Measurements from ENCODE around the gene PNMA8B. TPM values are rescaled to one million over a fixed set of nuclear protein-coding genes. Genes with fewer than 3 reads are reported as not detected.
"Not testable (repeated sequence)": the region's sequence is repeated elsewhere in the genome, so short reads cannot be mapped to it uniquely, and the experiment has no call there.

Gene PNMA8B
- total RNA-seq, 1 experiment from 2014 or later, result 1.5 TPM

DNA sequence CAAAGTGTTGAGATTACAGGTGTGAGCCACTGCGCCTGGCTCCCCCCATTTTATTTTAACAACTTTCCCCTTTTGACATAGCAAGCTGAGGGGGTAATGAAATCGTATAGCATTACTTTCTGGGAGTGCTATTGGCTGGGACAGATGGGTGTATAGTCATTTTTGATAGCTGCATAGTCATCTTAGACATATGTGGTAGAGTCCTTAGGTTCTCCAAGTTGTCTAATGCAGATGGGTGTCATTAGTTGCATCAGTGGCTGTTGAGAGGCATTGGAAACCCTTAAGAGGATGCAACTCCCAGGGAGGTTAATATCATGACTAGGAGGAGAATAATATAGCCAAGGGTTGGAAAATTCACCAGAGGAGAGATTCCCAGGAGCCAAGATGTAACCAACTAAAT lies 28.6 kb upstream of the PNMA8B start:
- no peak overlapping the region for H4K8ac ChIP-seq (replicated peaks; ENCODE audit: insufficient read length, low read depth, low read length)
- no peak overlapping the region for H2BK12ac ChIP-seq (ENCODE audit: insufficient read length, low read depth, low read length)
- H3K56ac ChIP-seq (ENCODE audit: insufficient read length, low read depth, low read length), result no peak overlapping the region
- no peak overlapping the region for H3K18ac ChIP-seq (ENCODE audit: insufficient read length, low read depth, low read length)
- H3K4me2 ChIP-seq (ENCODE audit: insufficient read depth, insufficient read length, low read length), result no peak overlapping the region
- no peaks in the 10 kb centered on the region for H3K23me2 ChIP-seq (ENCODE audit: insufficient read length, low read depth, low read length, poor library complexity, severe bottlenecking)
- Mint-ChIP-seq H3K27ac (no peak overlapping the region), H3K4me3 (no peak overlapping the region), H3K9me3 (no peaks in the 10 kb centered on the region; a peak in 2 of 5 replicates), H3K36me3 (ENCODE audit: insufficient read depth in 1 of 3, low read depth in 3 of 3) (peaks cover 0 to 3% (median 0%) of the 10 kb centered on the region in 3 experiments; a peak in 1 of 7 replicates), H3K4me1 (peaks cover 4 to 14% of the 10 kb centered on the region in 2 experiments), H3K27me3 (ENCODE audit: low read depth) (peaks cover 5% of the 10 kb centered on the region)
- no peaks in the 10 kb centered on the region for H3K79me1 ChIP-seq (ENCODE audit: insufficient read depth, low read depth, low read length, poor library complexity, severe bottlenecking)
- H3K4me1 ChIP-seq (ENCODE audit: insufficient read depth, low read length), result no peaks in the 10 kb centered on the region
- no peaks in the 10 kb centered on the region for H3K9me3 ChIP-seq (ENCODE audit: control insufficient read depth, low read depth, low read length)
- H2BK15ac ChIP-seq (ENCODE audit: low read depth, low read length), result no peak overlapping the region
- TF ChIP-seq, protein P1, sequence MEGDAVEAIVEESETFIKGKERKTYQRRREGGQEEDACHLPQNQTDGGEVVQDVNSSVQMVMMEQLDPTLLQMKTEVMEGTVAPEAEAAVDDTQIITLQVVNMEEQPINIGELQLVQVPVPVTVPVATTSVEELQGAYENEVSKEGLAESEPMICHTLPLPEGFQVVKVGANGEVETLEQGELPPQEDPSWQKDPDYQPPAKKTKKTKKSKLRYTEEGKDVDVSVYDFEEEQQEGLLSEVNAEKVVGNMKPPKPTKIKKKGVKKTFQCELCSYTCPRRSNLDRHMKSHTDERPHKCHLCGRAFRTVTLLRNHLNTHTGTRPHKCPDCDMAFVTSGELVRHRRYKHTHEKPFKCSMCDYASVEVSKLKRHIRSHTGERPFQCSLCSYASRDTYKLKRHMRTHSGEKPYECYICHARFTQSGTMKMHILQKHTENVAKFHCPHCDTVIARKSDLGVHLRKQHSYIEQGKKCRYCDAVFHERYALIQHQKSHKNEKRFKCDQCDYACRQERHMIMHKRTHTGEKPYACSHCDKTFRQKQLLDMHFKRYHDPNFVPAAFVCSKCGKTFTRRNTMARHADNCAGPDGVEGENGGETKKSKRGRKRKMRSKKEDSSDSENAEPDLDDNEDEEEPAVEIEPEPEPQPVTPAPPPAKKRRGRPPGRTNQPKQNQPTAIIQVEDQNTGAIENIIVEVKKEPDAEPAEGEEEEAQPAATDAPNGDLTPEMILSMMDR (conservative IDR thresholded peaks at IDR 0.05), result no peak
- no CpG with 5 or more reads among the region's 2 CpGs for WGBS (ENCODE audit: extremely low coverage, insufficient read length, low lambda C conversion rate)
- DNase-seq, result no peak
- no peak overlapping the region for H2AFZ ChIP-seq (ENCODE audit: low read length)
- no peak overlapping the region for H4K5ac ChIP-seq (ENCODE audit: insufficient read length, low read depth, low read length)
- no peak overlapping the region for H4K91ac ChIP-seq (ENCODE audit: insufficient read length, low read depth, low read length)
- H3K14ac ChIP-seq (ENCODE audit: insufficient read depth, low read length), result no peak overlapping the region
- H3K79me2 ChIP-seq (ENCODE audit: insufficient read depth, low read length), result no peaks in the 10 kb centered on the region
- no peak overlapping the region for H3K4ac ChIP-seq (ENCODE audit: low read depth, low read length)
- H3K27ac ChIP-seq (ENCODE audit: insufficient read length, low read depth, low read length), result no peak overlapping the region
- no peak overlapping the region for H2BK20ac ChIP-seq (ENCODE audit: low read depth, low read length, poor library complexity, severe bottlenecking)
- no peak overlapping the region for H3K23ac ChIP-seq (ENCODE audit: insufficient read length, low read depth, low read length)
- H2BK5ac ChIP-seq (ENCODE audit: insufficient read length, low read length), result no peak overlapping the region
- no peaks in the 10 kb centered on the region for H4K20me1 ChIP-seq (ENCODE audit: control insufficient read depth, insufficient read depth, insufficient read length)
- H3K9ac ChIP-seq (ENCODE audit: extremely low read depth, insufficient read length, low read length), result no peak overlapping the region
- H2AK5ac ChIP-seq (ENCODE audit: insufficient read length, low read length), result no peak overlapping the region
- H3T11ph ChIP-seq (ENCODE audit: low read length), result no peak overlapping the region
- H3K27me3 ChIP-seq (ENCODE audit: insufficient read depth, low read length), result no peaks in the 10 kb centered on the region
- no peak overlapping the region for H2BK120ac ChIP-seq (ENCODE audit: low read depth, low read length, poor library complexity, severe bottlenecking)

DNA sequence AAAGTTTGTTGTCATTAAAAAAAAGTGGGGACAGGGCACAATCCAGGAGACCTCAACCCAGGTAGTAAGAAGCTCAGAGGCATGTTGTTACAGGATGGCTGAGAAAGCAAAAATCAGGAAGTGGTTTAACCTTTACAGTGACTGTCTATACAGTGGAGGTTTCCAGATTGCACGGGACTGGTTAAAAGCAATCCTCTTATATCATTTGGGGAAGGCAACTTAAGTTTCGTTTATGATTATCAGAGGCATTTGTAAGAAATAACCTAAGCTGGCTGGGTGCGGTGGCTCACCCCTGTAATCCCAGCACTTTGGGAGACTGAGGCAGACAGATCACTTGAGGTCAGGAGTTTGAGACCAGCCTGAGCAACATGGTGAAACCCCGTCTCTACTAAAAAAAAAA lies 27.3 kb upstream of the PNMA8B start:
- no CpG with 5 or more reads among the region's 4 CpGs for WGBS (ENCODE audit: extremely low coverage, insufficient read length, low lambda C conversion rate)
- not testable (repeated sequence) for H3K36me3 Mint-ChIP-seq (ENCODE audit: insufficient read depth in 1 of 3, low read depth in 3 of 3); H3K79me2 ChIP-seq (ENCODE audit: insufficient read depth, low read length)

More for the DNA sequence above, 27.3 kb upstream of the PNMA8B start:
- H3K4me1 Mint-ChIP-seq; H3K18ac ChIP-seq (ENCODE audit: insufficient read length, low read depth, low read length); H3K14ac ChIP-seq (ENCODE audit: insufficient read depth, low read length); H3K4me3 Mint-ChIP-seq; H2BK120ac ChIP-seq (ENCODE audit: low read depth, low read length, poor library complexity, severe bottlenecking); H3K23ac ChIP-seq (ENCODE audit: insufficient read length, low read depth, low read length); H2AK5ac ChIP-seq (ENCODE audit: insufficient read length, low read length); H3K27ac Mint-ChIP-seq; H3K79me1 ChIP-seq (ENCODE audit: insufficient read depth, low read depth, low read length, poor library complexity, severe bottlenecking); H3K9me3 Mint-ChIP-seq; H3K4ac ChIP-seq (ENCODE audit: low read depth, low read length); H2BK12ac ChIP-seq (ENCODE audit: insufficient read length, low read depth, low read length); DNase-seq; H3K4me2 ChIP-seq (ENCODE audit: insufficient read depth, insufficient read length, low read length); H4K91ac ChIP-seq (ENCODE audit: insufficient read length, low read depth, low read length); H4K5ac ChIP-seq (ENCODE audit: insufficient read length, low read depth, low read length); H3K23me2 ChIP-seq (ENCODE audit: insufficient read length, low read depth, low read length, poor library complexity, severe bottlenecking); H2AFZ ChIP-seq (ENCODE audit: low read length); H3K4me1 ChIP-seq (ENCODE audit: insufficient read depth, low read length); H3T11ph ChIP-seq (ENCODE audit: low read length); H3K27ac ChIP-seq (ENCODE audit: insufficient read length, low read depth, low read length); H3K9me3 ChIP-seq (ENCODE audit: control insufficient read depth, low read depth, low read length); H2BK5ac ChIP-seq (ENCODE audit: insufficient read length, low read length); H3K56ac ChIP-seq (ENCODE audit: insufficient read length, low read depth, low read length); H3K27me3 Mint-ChIP-seq (ENCODE audit: low read depth); H3K27me3 ChIP-seq (ENCODE audit: insufficient read depth, low read length); H3K9ac ChIP-seq (ENCODE audit: extremely low read depth, insufficient read length, low read length); H4K8ac ChIP-seq (replicated peaks; ENCODE audit: insufficient read length, low read depth, low read length); H4K20me1 ChIP-seq (ENCODE audit: control insufficient read depth, insufficient read depth, insufficient read length); H2BK20ac ChIP-seq (ENCODE audit: low read depth, low read length, poor library complexity, severe bottlenecking); H2BK15ac ChIP-seq (ENCODE audit: low read depth, low read length): not testable (repeated sequence)
